HUES6 (cell line): ENCODE measurements around the gene LORICRIN.
"Not testable (repeated sequence)": the region's sequence is repeated elsewhere in the genome, so short reads cannot be mapped to it uniquely, and the experiment has no call there.

ENCODE experiments used
- H3K27ac ChIP-seq: 2 replicates; pipeline ENCODE4 v1.7.0; 2013; ENCODE audit warnings: low read depth, mild to moderate bottlenecking, low read length, inconsistent platforms
- H3K27me3 ChIP-seq: 2 replicates; pipeline ENCODE4 v1.6.1; 2013; ENCODE audit warnings: low read length; ENCODE audit not compliant: control insufficient read depth, insufficient read depth
- H3K36me3 ChIP-seq: 2 replicates; pipeline ENCODE4 v1.6.1; 2013; ENCODE audit warnings: low read length; ENCODE audit not compliant: control insufficient read depth, insufficient read depth
- H3K4me1 ChIP-seq: 2 replicates; pipeline ENCODE4 v1.6.1; 2013; ENCODE audit warnings: low read length; ENCODE audit not compliant: control insufficient read depth, insufficient read depth
- H3K4me3 ChIP-seq: 2 replicates; pipeline ENCODE4 v1.5.1; 2013; ENCODE audit warnings: low read depth, low read length
- H3K9ac ChIP-seq: one replicate; pipeline ENCODE4 v1.6.1; 2013; ENCODE audit warnings: mild to moderate bottlenecking, low read length
- H3K9me3 ChIP-seq: 2 replicates; pipeline ENCODE4 v1.6.1; 2013; ENCODE audit warnings: low read depth, low read length; ENCODE audit not compliant: control insufficient read depth, insufficient read depth

LORICRIN gene, protein sequence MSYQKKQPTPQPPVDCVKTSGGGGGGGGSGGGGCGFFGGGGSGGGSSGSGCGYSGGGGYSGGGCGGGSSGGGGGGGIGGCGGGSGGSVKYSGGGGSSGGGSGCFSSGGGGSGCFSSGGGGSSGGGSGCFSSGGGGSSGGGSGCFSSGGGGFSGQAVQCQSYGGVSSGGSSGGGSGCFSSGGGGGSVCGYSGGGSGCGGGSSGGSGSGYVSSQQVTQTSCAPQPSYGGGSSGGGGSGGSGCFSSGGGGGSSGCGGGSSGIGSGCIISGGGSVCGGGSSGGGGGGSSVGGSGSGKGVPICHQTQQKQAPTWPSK

DNA sequence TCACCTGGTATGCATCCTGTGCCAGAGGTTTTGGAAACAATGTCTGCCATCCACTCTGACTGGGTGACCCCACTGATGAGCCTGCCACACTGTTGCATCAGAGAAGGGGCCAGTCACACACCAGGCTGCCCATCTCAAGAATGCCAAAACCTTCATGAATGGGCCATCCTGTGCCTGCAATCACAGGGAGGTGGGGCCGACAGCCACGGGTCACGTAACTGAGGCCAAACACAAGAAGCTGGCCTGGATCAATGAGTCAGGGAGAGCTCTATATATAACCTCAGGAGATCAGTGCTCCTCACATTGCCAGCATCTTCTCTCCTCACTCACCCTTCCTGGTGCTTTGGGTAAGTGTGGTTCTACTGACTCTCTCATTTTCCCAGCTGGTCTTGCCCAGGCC, at the start of gene LORICRIN:
Gene LORICRIN, plus strand, starts transcription at position 301 of the 400 bp plus-strand sequence. CDS start 1,263 bp downstream, outside the sequence.
- Histone ChIP-seq H3K4me3 (0 out of 2 replicates have a peak within 1 kb of the TSS, but pooled peaks have one; percentile 41), H3K4me1 (0 out of 2 replicates have a peak, but pooled peaks cover 3% of the 10 kb centered on the region), H3K27me3 (peaks cover 76% of the 10 kb centered on the region), H3K9ac (no peak within 1 kb of the TSS), H3K36me3 (no peaks in the 10 kb centered on the region), H3K27ac (no peak within 1 kb of the TSS), H3K9me3 (no peaks in the 10 kb centered on the region)

DNA sequence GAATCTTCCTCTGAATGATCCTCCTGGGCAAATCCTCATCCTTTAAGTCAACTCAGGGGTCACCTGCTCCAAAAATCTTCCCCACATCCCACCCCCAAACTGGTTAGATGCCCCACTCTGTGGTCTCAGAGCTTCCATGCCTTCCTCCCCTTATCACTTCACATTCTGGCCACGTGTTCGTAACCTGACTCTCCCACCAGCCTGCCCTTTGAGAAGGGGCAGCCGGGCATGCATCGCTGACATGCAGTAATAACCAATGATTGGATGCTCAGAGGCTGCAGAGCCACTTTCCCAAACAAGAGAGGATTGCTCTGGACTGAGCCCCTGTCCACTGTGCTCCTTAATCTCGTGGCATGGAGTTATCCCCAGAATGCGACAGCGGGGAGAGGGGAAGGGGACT, 49.3 kb upstream of the LORICRIN start:
- Histone ChIP-seq H3K4me3 (no peak overlapping the region), H3K27me3 (no peaks in the 10 kb centered on the region), H3K4me1 (no peaks in the 10 kb centered on the region; the same call in 1 of the 2 replicates), H3K36me3 (no peaks in the 10 kb centered on the region), H3K9me3 (no peaks in the 10 kb centered on the region), H3K9ac (no peak overlapping the region), H3K27ac (no peak overlapping the region)

DNA sequence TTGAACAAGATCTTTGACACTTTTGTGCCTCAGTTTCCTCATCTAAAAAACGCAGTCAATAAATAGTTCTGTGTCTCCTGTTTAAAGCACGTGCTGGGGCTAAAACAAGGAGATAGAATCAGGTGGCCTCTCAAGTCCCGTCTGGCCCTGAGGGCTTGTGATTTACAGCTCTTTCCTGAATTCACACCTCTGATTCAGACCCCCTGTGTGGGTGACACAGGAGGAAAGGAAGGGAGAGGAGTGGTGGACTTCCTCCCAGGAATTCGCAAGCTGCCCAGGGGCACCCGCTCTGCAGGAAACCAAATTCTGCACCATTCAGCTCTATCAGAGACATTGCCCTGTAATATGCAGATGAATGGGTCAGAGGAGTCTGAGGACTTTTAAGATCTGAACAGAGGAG, 47.3 kb upstream of the LORICRIN start:
- no peak overlapping the region for H3K9ac ChIP-seq

DNA sequence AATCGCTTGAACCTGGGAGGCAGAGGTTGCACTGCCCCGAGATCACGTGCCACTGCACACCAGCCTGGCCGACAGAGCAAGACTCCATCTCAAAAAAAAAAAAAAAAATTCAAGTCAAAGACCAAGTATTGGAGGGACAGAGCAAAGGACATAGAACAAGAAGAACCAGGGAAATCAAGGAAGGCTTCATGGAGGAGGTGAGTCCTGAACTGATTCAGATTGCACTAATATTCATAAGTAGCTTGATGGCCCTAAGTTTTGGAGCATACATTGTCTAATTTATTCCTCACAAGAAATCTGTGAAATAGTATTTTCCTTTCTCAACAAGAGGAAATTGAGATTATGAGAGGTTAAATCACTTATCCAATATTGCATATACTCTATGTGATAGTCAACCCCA, 46.0 kb upstream of the LORICRIN start:
- no peak overlapping the region for H3K9ac ChIP-seq
- no peaks in the 10 kb centered on the region for H3K9me3 ChIP-seq
- no peaks in the 10 kb centered on the region; the same call in 1 of the 2 replicates for H3K4me1 ChIP-seq
- no peaks in the 10 kb centered on the region for H3K27me3 ChIP-seq
- H3K27ac ChIP-seq: no peak overlapping the region
- no peak overlapping the region for H3K4me3 ChIP-seq
- no peaks in the 10 kb centered on the region for H3K36me3 ChIP-seq

More for the DNA sequence above, 47.3 kb upstream of the LORICRIN start:
- Histone ChIP-seq H3K27ac (no peak overlapping the region), H3K36me3 (no peaks in the 10 kb centered on the region), H3K27me3 (no peaks in the 10 kb centered on the region), H3K9me3 (no peaks in the 10 kb centered on the region), H3K4me1 (no peaks in the 10 kb centered on the region; the same call in 1 of the 2 replicates), H3K4me3 (no peak overlapping the region)

DNA sequence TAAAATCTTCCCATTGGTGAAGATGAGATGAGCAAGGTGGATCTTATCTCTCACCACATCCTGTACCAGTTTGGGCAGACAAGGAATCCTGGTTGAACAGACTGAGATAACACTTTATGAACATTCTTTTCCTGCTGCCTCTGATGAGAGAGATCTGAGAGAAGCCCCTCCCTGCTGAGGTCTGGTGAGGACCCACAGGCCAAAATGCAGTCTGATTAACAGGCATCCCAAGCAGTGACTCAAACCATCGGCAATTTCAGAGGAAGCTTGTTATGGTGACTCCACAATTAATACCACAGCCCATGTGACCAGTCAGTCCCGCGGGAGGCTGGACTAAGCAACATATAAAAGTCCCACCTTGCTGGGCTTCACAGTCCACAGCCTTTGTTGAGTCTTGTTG, 42.3 kb upstream of the LORICRIN start, which contains the start of gene PRR9:
Gene PRR9, plus strand, starts transcription at position 373 of the 400 bp plus-strand sequence. CDS start 561 bp downstream, outside the sequence.
- no peaks in the 10 kb centered on the region for H3K9me3 ChIP-seq
- no peaks in the 10 kb centered on the region for H3K27me3 ChIP-seq
- H3K27ac ChIP-seq: no peak within 1 kb of the TSS
- H3K4me1 ChIP-seq: no peaks in the 10 kb centered on the region; the same call in 1 of the 2 replicates
- H3K9ac ChIP-seq: no peak within 1 kb of the TSS
- no peaks in the 10 kb centered on the region for H3K36me3 ChIP-seq
- H3K4me3 ChIP-seq: no peak within 1 kb of the TSS

DNA sequence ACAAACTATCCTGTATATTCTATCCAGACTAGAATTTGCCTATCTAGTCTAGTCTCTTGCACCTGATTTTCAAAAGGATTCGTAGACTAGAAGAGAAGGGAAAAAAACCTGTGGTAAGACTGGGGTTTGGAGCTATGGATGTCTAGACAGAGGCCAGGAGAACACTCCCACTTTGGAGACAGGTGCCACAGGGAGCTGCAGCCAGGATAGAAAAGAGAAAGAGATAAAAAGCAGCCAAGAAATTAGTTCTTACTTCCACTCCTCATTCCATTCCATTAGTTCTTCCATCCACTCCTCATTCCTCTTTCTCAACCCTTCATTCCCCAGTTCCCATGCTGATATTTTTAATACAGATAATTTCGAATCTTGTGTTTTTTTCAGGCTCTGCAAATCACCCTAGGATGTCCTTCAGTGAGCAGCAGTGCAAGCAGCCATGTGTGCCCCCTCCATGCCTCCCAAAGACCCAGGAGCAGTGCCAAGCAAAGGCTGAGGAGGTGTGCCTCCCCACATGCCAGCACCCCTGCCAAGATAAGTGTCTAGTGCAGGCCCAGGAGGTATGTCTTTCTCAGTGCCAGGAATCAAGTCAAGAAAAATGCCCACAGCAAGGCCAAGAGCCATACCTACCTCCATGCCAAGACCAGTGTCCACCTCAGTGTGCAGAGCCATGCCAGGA, 41.6 kb upstream of the LORICRIN start:
- no peaks in the 10 kb centered on the region; the same call in 1 of the 2 replicates for H3K4me1 ChIP-seq
- no peak overlapping the region for H3K4me3 ChIP-seq
- H3K9me3 ChIP-seq: no peaks in the 10 kb centered on the region
- no peaks in the 10 kb centered on the region for H3K36me3 ChIP-seq
- H3K27ac ChIP-seq: no peak overlapping the region
- H3K27me3 ChIP-seq: no peaks in the 10 kb centered on the region
- no peak overlapping the region for H3K9ac ChIP-seq

DNA sequence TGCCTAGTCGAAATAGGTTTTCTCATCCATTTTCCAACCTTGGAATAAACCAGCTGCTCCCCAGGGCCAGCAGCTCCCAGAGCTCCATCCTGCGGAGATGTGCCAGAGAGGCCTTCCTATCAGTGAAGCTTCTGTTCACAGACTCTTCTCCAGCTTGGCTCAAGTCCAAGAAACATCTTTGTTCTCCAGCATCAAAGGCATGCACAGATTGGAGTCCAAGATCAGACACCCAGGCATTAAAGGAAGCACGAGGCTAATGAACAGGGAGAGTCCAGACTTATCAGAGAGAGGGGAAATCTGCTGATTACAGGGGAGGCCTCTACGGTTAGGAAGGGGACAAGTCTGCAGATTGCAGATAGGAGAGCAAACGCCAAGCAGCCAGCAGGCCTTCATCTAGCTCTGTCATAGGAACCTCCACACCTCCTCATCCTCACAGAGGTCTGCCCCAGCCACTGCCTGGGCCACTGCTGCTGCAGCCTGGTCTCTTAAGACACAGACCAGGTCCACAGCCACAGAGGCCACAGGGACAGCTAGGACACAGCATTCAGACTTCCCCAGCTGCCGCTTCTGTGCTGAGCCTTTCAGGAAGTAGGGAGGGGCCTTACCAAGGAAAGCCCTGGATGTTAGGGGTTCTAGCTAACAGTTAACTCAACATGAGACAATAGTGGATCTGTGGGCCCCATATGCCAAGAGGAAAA, 38.7 kb upstream of the LORICRIN start:
- no peaks in the 10 kb centered on the region for H3K27me3 ChIP-seq
- H3K36me3 ChIP-seq: no peaks in the 10 kb centered on the region
- no peaks in the 10 kb centered on the region for H3K9me3 ChIP-seq
- no peak overlapping the region for H3K9ac ChIP-seq
- no peak overlapping the region for H3K4me3 ChIP-seq
- H3K4me1 ChIP-seq: no peaks in the 10 kb centered on the region; the same call in 1 of the 2 replicates
- H3K27ac ChIP-seq: no peak overlapping the region

DNA sequence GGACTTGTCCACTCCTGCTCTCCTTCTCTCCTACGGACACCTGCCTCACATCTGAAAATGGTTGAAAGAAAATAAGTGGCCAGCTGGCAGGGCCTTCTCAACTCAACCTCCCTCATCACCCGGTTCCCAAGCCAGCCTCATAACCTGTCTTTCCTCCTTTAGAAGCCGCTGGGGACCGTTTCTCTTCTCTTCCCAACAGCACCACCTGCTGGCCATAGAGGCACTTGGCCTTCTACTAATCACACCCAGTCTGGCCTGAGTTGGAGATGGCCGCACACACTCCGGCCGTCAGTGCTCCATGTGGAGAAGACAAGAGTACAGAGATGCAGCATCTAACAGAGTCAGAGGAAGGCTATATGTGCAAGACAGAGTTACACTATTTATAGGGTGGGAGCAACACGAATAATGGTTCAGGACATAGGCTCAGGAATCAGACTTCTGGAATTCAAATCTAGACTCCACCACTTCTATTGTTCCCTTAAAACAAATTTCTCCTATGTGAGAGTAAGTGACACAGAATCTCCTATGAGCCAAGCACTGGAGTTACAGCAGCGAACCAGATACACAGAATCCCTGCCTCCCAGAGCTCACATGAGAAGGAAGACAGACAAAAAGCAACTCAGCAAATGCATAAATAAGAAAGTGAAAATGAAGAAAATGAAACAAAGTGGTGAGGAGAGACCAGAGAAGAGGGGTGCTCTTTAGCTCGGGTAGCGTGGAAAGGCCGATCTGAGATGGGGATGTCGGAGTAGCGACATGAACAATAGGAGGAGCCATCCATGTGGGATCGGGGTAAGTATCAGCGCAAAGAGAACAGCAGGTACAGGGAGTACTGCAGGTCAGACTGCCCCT, 36.2 kb upstream of the LORICRIN start:
- not testable (repeated sequence) for H3K4me3 ChIP-seq, H3K9me3 ChIP-seq, H3K27ac ChIP-seq, H3K9ac ChIP-seq, H3K27me3 ChIP-seq, H3K36me3 ChIP-seq, H3K4me1 ChIP-seq

DNA sequence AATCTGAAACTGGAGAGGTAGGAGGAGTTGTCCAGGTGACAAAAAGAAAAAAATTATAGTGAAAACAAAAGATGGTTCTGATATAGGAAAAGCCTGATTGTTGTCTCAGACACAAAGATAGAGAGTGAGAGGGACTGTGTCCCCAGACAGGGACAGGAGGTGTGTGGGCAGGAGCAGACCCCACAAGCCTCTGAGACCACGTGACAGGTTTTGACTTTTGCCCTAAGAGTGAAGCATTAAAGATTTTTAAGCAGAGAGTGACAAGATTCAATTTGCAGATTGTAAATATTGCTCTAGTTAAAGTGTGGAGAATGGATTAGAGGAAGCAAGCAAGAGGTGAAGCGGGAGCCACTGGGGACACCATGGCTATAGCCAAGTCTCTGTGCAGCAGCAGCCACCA, 31.7 kb upstream of the LORICRIN start:
- Histone ChIP-seq H3K4me3 (no peak overlapping the region), H3K4me1 (no peaks in the 10 kb centered on the region), H3K9ac (no peak overlapping the region), H3K36me3 (no peaks in the 10 kb centered on the region), H3K27me3 (0 out of 2 replicates have a peak, but pooled peaks cover 8% of the 10 kb centered on the region), H3K27ac (no peak overlapping the region), H3K9me3 (no peaks in the 10 kb centered on the region)

DNA sequence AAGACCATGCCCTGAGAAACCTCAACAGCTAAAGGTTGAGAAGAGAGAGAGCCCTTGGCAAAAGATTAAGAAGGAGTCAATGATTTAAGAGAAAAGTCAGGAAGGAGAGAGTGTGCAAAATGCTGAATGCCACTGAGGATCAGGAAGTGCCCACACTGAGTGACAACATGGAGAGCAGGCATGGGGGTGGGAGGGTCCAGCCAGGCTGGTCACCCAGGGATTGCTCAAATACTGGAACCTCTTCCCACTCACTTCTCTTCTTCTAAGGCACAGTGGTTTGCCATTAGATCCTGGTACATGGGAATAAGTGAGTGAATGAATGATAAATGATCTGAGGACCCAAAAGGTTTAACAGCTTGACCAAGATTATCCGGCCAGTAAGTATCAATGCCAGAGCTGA, 31.0 kb upstream of the LORICRIN start:
- H3K27me3 ChIP-seq: 0 out of 2 replicates have a peak, but pooled peaks cover 8% of the 10 kb centered on the region

More for the DNA sequence above, 31.0 kb upstream of the LORICRIN start:
- Histone ChIP-seq H3K9me3 (no peaks in the 10 kb centered on the region), H3K9ac (no peak overlapping the region), H3K27ac (no peak overlapping the region), H3K4me1 (no peaks in the 10 kb centered on the region), H3K36me3 (no peaks in the 10 kb centered on the region), H3K4me3 (no peak overlapping the region)
